ENCODE results near the gene TBC1D2B. TPM values are rescaled to one million over a fixed set of nuclear protein-coding genes. Genes with fewer than 3 reads are reported as not detected.

Gene TBC1D2B
- polyA plus RNA-seq, 1 donor: 26.7 TPM

- peak; percentile 45 for DNase-seq
These were observed 15.9 kb upstream of the TBC1D2B start for GRCh38 chr15:78093242-78094020.

GRCh38 chr15:78092261-78093041, 14.9 kb upstream of the TBC1D2B start, which contains the start of gene SH2D7:
Gene SH2D7 (plus strand): TSS chr15:78092561. CDS start chr15:78092585, 24 bp downstream.
- no peak for DNase-seq

- DNase-seq: no peak
These were observed 13.0 kb upstream of the TBC1D2B start for GRCh38 chr15:78090422-78091063.

GRCh38 chr15:78088773-78089080, 11.2 kb upstream of the TBC1D2B start:
- DNase-seq: no peak

- DNase-seq: no peak
These were observed 10.7 kb upstream of the TBC1D2B start for GRCh38 chr15:78087951-78088772.

GRCh38 chr15:78085928-78086327, 8.4 kb upstream of the TBC1D2B start:
- DNase-seq: no peak

- DNase-seq: no peak
These were observed 6.9 kb upstream of the TBC1D2B start for GRCh38 chr15:78084449-78084750.

- no peak for DNase-seq
These were observed 6.4 kb upstream of the TBC1D2B start for GRCh38 chr15:78083687-78084448.

GRCh38 chr15:78083186-78083585, 5.7 kb upstream of the TBC1D2B start:
- no peak for DNase-seq

- DNase-seq: no peak
These were observed 5.2 kb upstream of the TBC1D2B start for GRCh38 chr15:78082743-78083110.

GRCh38 chr15:78082106-78082742, 4.7 kb upstream of the TBC1D2B start:
- no peak for DNase-seq

- DNase-seq: no peak
These were observed 2.6 kb upstream of the TBC1D2B start for GRCh38 chr15:78080088-78080460.

- no peak for DNase-seq
These were observed 2.0 kb upstream of the TBC1D2B start for GRCh38 chr15:78079298-78080087.

GRCh38 chr15:78077871-78078210, 330 bp upstream of the TBC1D2B start:
- DNase-seq: no peak

GRCh38 chr15:78076231-78077052, 1.1 kb downstream of the TBC1D2B start:
- DNase-seq: no peak

GRCh38 chr15:78075490-78076230, 1.9 kb downstream of the TBC1D2B start:
- peak; percentile 78 for DNase-seq

GRCh38 chr15:78073046-78073787, 4.3 kb downstream of the TBC1D2B start:
- no peak for DNase-seq
